SK-N-SH (cell line): Measurements from ENCODE around the gene KRT4. TPM values are rescaled to one million over a fixed set of nuclear protein-coding genes. Genes with fewer than 3 reads are reported as not detected.

Source experiments
- CTCF ChIA-PET: fragments of 300-600, 350-600 bp; formaldehyde crosslinking; extraction: SDS; loops from one replicate; lab custom pipeline; 2021; lab: Yijun Ruan, JAX
- POLR2A ChIA-PET: fragments of 350-600 bp; sonication (Branson Sonifier 250); formaldehyde crosslinking; extraction: SDS; loops from one replicate; lab custom pipeline; 2020; ENCODE audit warnings: antibody characterized with exemption, inconsistent platforms; lab: Yijun Ruan, JAX
- DNase-seq: peaks from one replicate; pipeline ENCODE4 v3.0.0; 2012
- H2AFZ ChIP-seq: fragments of 200-600 bp; sonication (generic); 2 replicates; pipeline ENCODE4 v1.8.1; 2016; ENCODE audit warnings: antibody characterized with exemption, mild to moderate bottlenecking, low read depth
- H3F3A ChIP-seq: fragments of 200-600 bp; sonication (generic); replicated peaks from 2 replicates; pipeline ENCODE3; 2016; ENCODE audit warnings: antibody characterized with exemption, mild to moderate bottlenecking; ENCODE audit not compliant: insufficient read depth
- H3K27ac ChIP-seq, 2 experiments: fragments of 200-500 bp in 1 of 2; fragments of 200-600 bp in 1 of 2; sonication (Bioruptor generic) in 1 of 2; sonication (generic), shearing (Covaris generic) in 1 of 2; 2 replicates each; pipeline versions ENCODE4 v1.5.1 to v1.6.1; 2014 to 2016; ENCODE audit warnings: low read depth in 2 of 2, inconsistent platforms in 1 of 2, low read length in 1 of 2, mild to moderate bottlenecking in 1 of 2, mixed read lengths in 1 of 2
- H3K27me3 ChIP-seq: fragments of 200-600 bp; sonication (generic), shearing (Covaris generic); 2 replicates; pipeline ENCODE4 v1.6.1; 2016; ENCODE audit warnings: mixed run types; ENCODE audit not compliant: insufficient read depth
- H3K36me3 ChIP-seq, 2 experiments: fragments of 200-500 bp in 1 of 2; fragments of 200-600 bp in 1 of 2; sonication (Bioruptor generic) in 1 of 2; sonication (generic) in 1 of 2; replicated peaks in 1 of 2; 2 replicates each; pipeline versions ENCODE3 to v1.5.1; 2014 to 2016; ENCODE audit warnings: low read length in 1 of 2, mild to moderate bottlenecking in 1 of 2; ENCODE audit not compliant: insufficient read depth in 2 of 2, control insufficient read depth in 1 of 2
- H3K4me1 ChIP-seq, 2 experiments: fragments of 200-500 bp in 1 of 2; fragments of 200-600 bp in 1 of 2; sonication (Bioruptor generic) in 1 of 2; sonication (generic), shearing (Covaris generic) in 1 of 2; 2 replicates each; pipeline versions ENCODE4 v1.5.1 to v1.6.1; 2014 to 2016; ENCODE audit warnings: low read depth in 1 of 2, low read length in 1 of 2, mixed run types in 1 of 2; ENCODE audit not compliant: insufficient read depth in 2 of 2, control insufficient read depth in 1 of 2
- H3K4me2 ChIP-seq: fragments of 200-600 bp; sonication (generic), shearing (Covaris generic); 2 replicates; pipeline ENCODE4 v1.6.1; 2017; ENCODE audit warnings: mixed run types
- H3K4me3 ChIP-seq, 2 experiments: fragments of 200-500 bp in 1 of 2; fragments of 200-600 bp in 1 of 2; sonication (Bioruptor generic) in 1 of 2; sonication (generic), shearing (Covaris generic) in 1 of 2; 2 replicates each; pipeline versions ENCODE4 v1.5.1 to v1.8.1; 2014 to 2016; ENCODE audit warnings: low read depth in 2 of 2, inconsistent platforms in 1 of 2, low read length in 1 of 2, mild to moderate bottlenecking in 1 of 2, mixed read lengths in 1 of 2, moderate library complexity in 1 of 2
- H3K79me2 ChIP-seq: fragments of 200-600 bp; sonication (generic); 2 replicates; pipeline ENCODE4 v1.8.1; 2017; ENCODE audit warnings: mild to moderate bottlenecking; ENCODE audit not compliant: insufficient read depth
- H3K9ac ChIP-seq: fragments of 200-600 bp; sonication (generic); 2 replicates; pipeline ENCODE4 v1.6.1; 2017; ENCODE audit warnings: mixed run types
- H3K9me2 ChIP-seq: fragments of 200-600 bp; sonication (generic); 2 replicates; pipeline ENCODE4 v1.6.1; 2017; ENCODE audit warnings: mixed run types
- H3K9me3 ChIP-seq: fragments of 200-600 bp; sonication (generic); 2 replicates; pipeline ENCODE4 v1.6.1; 2017; ENCODE audit warnings: mixed run types, mild to moderate bottlenecking, moderate library complexity
- H4K20me1 ChIP-seq: fragments of 200-600 bp; sonication (generic); 2 replicates; pipeline ENCODE4 v1.6.1; 2017; ENCODE audit warnings: mild to moderate bottlenecking, mixed run types; ENCODE audit not compliant: insufficient read depth
- ELF1 ChIP-seq: IDR thresholded peaks from 2 replicates; pipeline ENCODE4 v1.4.0; 2012
- EP300 ChIP-seq, 2 experiments: IDR thresholded peaks; 2 replicates each; pipeline versions ENCODE4 v1.4.0 to v1.6.1; 2012; ENCODE audit warnings: borderline replicate concordance in 1 of 2, low read depth in 1 of 2, low read length in 1 of 2
- EZH2phosphoT487 ChIP-seq: fragments of 200-600 bp; sonication (generic); IDR thresholded peaks from 2 replicates; pipeline ENCODE4 v1.6.1; 2017; ENCODE audit warnings: low read depth, mixed run types, mild to moderate bottlenecking, antibody characterized with exemption, moderate library complexity, borderline replicate concordance
- GABPA ChIP-seq: IDR thresholded peaks from 2 replicates; pipeline ENCODE4 v1.4.0; 2012; ENCODE audit warnings: low read depth, mild to moderate bottlenecking
- GATA2 ChIP-seq: sonication (generic); formaldehyde crosslinking; IDR thresholded peaks from 2 replicates; pipeline ENCODE4 v1.5.0; 2020; ENCODE audit warnings: mild to moderate bottlenecking, missing genetic modification reagents
- MXI1 ChIP-seq: IDR thresholded peaks from 2 replicates; pipeline ENCODE4 v1.6.1; 2012; ENCODE audit warnings: mild to moderate bottlenecking, low read depth, low read length, improper control_type of control experiment
- NRF1 ChIP-seq: IDR thresholded peaks from 2 replicates; pipeline ENCODE4 v1.6.1; 2012; ENCODE audit warnings: low read depth, mild to moderate bottlenecking, low read length
- RCOR1 ChIP-seq: fragments of 150-350 bp; IDR thresholded peaks from 2 replicates; pipeline ENCODE4 v1.6.1; 2017; ENCODE audit warnings: antibody characterized with exemption, low read length
- TAF1 ChIP-seq: IDR thresholded peaks from 2 replicates; pipeline ENCODE4 v1.6.1; 2012; ENCODE audit warnings: low read depth, mild to moderate bottlenecking, low read length, moderate library complexity, borderline replicate concordance
- TCF12 ChIP-seq: IDR thresholded peaks from 2 replicates; pipeline ENCODE4 v1.4.0; 2012
- YY1 ChIP-seq: IDR thresholded peaks from 2 replicates; pipeline ENCODE4 v1.4.0; 2012; ENCODE audit warnings: low read depth, mild to moderate bottlenecking
- WGBS: methylation state at CpG from one replicate; pipeline ENCODE4 v1.1.6; 2017; ENCODE audit warnings: low lambda C conversion rate; 5-methylcytosine and 5-hydroxymethylcytosine counted together
- polyA plus RNA-seq, 3 experiments: library from polyadenylated mRNA; depleted of rRNA; stranded (reverse); fragments of >200 nt; gene quantifications; 2 replicates each; pipeline ENCODE4 v1.2.3, GENCODE V29; 2012
- TF ChIP-seq, protein P1 (sequence below): fragments of 150-350 bp; IDR thresholded peaks from 2 replicates; pipeline ENCODE4 v1.6.1; 2017; ENCODE audit warnings: antibody characterized with exemption, low read length, low read depth, borderline replicate concordance
- TF ChIP-seq, protein P2 (sequence below): IDR thresholded peaks from 2 replicates; pipeline ENCODE4 v1.4.0; 2012; ENCODE audit warnings: low read depth, borderline replicate concordance
- TF ChIP-seq, protein P3 (sequence below): IDR thresholded peaks from 2 replicates; pipeline ENCODE4 v1.6.1; 2012; ENCODE audit warnings: mild to moderate bottlenecking, low read depth, low read length, moderate library complexity
- TF ChIP-seq, protein P4 (sequence below): IDR thresholded peaks from 2 replicates; pipeline ENCODE4 v1.4.0; 2012; ENCODE audit warnings: low read depth
- TF ChIP-seq, protein P5 (sequence below): IDR thresholded peaks from 2 replicates; pipeline ENCODE4; 2012
- TF ChIP-seq, protein P6 (sequence below): fragments of 150-350 bp; IDR thresholded peaks from 2 replicates; pipeline ENCODE4 v1.6.1; 2016; ENCODE audit warnings: mild to moderate bottlenecking, low read depth, low read length

Gene KRT4
- polyA plus RNA-seq, 1 of the 3 experiments (the other 2 are of a cell fraction) = not detected

DNA sequence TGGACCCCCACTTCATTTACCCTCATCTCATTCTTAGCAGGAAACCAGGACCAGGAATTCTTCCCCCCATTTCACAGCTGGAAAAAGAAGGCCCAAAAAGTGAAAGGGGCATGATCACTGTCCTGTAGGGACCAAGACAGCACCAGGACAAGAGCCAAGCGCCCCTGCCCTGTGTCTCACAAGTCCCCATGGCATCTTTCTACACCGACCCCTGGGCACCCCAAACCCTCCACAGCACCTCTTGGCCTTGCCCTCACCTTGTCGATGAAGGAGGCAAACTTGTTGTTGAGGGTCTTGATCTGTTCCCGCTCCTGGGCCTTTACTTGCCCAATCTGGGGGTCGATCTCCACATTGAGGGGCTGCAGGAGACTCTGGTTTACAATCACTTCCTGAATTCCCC lies 37.5 kb downstream of the KRT4 start:
- Histone ChIP-seq H3K4me3 (no peak overlapping the region), H3K36me3 (no peaks in the 10 kb centered on the region), H3K9me2 (no peaks in the 10 kb centered on the region), H3F3A (no peaks in the 10 kb centered on the region), H4K20me1 (no peaks in the 10 kb centered on the region), H3K4me1 (no peaks in the 10 kb centered on the region), H3K27me3 (peaks cover 53% of the 10 kb centered on the region), H3K9ac (no peak overlapping the region), H3K9me3 (no peaks in the 10 kb centered on the region), H3K79me2 (no peaks in the 10 kb centered on the region), H3K27ac (no peak overlapping the region), H3K4me2 (no peak overlapping the region), H2AFZ (no peak overlapping the region)
- POLR2A ChIA-PET = no interaction called here
- WGBS = 15% methylated on average over 5 of the region's 5 CpGs
- DNase-seq = no peak
- CTCF ChIA-PET = interaction anchor here (1.0 kb wide), 1 partner anchor 109 kb away, joined by 3 read pairs; no protein-coding TSS in a partner anchor
- TF ChIP-seq, protein P1, sequence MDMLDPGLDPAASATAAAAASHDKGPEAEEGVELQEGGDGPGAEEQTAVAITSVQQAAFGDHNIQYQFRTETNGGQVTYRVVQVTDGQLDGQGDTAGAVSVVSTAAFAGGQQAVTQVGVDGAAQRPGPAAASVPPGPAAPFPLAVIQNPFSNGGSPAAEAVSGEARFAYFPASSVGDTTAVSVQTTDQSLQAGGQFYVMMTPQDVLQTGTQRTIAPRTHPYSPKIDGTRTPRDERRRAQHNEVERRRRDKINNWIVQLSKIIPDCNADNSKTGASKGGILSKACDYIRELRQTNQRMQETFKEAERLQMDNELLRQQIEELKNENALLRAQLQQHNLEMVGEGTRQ = no peak
- no peak for TF ChIP-seq MXI1

DNA sequence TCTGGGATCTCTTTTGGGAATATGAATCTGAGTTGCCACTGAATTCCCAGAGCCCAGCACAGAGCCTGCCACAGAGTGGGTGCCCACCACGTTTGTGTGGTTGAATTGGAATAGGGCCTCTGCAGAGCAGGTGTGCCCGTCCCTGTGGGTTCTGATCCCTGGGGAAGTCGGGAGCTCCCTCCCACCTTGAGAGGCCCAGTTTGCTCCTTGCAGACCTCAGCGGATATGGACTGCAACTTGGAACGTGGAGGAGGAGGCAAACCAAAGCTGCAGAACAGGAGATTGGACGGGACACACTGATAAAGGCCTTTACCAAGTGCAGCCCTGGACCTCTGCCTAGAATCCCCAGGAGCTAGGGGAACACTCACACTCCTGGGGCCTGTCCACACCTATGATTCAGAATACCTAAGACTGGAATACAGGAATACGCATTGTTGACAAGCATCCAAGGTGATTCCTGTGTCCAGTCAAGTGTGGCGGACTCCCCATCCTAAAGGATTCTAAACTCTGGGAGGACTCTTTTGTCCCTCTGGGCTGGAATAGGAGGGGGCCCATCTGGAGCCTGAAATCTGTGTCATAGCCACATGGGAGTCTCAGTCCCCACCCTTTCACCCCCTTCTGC lies 39.2 kb downstream of the KRT4 start:
- no peak for TF ChIP-seq YY1
- TF ChIP-seq, protein P2, sequence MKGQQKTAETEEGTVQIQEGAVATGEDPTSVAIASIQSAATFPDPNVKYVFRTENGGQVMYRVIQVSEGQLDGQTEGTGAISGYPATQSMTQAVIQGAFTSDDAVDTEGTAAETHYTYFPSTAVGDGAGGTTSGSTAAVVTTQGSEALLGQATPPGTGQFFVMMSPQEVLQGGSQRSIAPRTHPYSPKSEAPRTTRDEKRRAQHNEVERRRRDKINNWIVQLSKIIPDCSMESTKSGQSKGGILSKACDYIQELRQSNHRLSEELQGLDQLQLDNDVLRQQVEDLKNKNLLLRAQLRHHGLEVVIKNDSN = no peak
- TF ChIP-seq GATA2 = no peak
- no peak for TF ChIP-seq RCOR1
- TF ChIP-seq NRF1 = no peak
- TF ChIP-seq, protein P3, sequence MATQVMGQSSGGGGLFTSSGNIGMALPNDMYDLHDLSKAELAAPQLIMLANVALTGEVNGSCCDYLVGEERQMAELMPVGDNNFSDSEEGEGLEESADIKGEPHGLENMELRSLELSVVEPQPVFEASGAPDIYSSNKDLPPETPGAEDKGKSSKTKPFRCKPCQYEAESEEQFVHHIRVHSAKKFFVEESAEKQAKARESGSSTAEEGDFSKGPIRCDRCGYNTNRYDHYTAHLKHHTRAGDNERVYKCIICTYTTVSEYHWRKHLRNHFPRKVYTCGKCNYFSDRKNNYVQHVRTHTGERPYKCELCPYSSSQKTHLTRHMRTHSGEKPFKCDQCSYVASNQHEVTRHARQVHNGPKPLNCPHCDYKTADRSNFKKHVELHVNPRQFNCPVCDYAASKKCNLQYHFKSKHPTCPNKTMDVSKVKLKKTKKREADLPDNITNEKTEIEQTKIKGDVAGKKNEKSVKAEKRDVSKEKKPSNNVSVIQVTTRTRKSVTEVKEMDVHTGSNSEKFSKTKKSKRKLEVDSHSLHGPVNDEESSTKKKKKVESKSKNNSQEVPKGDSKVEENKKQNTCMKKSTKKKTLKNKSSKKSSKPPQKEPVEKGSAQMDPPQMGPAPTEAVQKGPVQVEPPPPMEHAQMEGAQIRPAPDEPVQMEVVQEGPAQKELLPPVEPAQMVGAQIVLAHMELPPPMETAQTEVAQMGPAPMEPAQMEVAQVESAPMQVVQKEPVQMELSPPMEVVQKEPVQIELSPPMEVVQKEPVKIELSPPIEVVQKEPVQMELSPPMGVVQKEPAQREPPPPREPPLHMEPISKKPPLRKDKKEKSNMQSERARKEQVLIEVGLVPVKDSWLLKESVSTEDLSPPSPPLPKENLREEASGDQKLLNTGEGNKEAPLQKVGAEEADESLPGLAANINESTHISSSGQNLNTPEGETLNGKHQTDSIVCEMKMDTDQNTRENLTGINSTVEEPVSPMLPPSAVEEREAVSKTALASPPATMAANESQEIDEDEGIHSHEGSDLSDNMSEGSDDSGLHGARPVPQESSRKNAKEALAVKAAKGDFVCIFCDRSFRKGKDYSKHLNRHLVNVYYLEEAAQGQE = no peak
- no peak for TF ChIP-seq TCF12
- TF ChIP-seq, protein P4, sequence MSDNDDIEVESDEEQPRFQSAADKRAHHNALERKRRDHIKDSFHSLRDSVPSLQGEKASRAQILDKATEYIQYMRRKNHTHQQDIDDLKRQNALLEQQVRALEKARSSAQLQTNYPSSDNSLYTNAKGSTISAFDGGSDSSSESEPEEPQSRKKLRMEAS = no peak
- TF ChIP-seq EZH2phosphoT487 = no peak
- TF ChIP-seq EP300 (IDR thresholded peaks at IDR 0.05; ENCODE audit: borderline replicate concordance in 1 of 2, low read depth in 1 of 2, low read length in 1 of 2) = no peak
- TF ChIP-seq, protein P5, sequence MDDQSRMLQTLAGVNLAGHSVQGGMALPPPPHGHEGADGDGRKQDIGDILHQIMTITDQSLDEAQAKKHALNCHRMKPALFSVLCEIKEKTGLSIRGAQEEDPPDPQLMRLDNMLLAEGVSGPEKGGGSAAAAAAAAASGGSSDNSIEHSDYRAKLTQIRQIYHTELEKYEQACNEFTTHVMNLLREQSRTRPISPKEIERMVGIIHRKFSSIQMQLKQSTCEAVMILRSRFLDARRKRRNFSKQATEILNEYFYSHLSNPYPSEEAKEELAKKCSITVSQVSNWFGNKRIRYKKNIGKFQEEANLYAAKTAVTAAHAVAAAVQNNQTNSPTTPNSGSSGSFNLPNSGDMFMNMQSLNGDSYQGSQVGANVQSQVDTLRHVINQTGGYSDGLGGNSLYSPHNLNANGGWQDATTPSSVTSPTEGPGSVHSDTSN = no peak
- TF ChIP-seq ELF1 = no peak
- TF ChIP-seq, protein P6, sequence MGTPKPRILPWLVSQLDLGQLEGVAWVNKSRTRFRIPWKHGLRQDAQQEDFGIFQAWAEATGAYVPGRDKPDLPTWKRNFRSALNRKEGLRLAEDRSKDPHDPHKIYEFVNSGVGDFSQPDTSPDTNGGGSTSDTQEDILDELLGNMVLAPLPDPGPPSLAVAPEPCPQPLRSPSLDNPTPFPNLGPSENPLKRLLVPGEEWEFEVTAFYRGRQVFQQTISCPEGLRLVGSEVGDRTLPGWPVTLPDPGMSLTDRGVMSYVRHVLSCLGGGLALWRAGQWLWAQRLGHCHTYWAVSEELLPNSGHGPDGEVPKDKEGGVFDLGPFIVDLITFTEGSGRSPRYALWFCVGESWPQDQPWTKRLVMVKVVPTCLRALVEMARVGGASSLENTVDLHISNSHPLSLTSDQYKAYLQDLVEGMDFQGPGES = no peak
- TF ChIP-seq GABPA = no peak
- TF ChIP-seq TAF1 = no peak
- Histone ChIP-seq H3K9me2 (no peaks in the 10 kb centered on the region), H3K9ac (no peak overlapping the region), H3K27ac (no peak overlapping the region), H4K20me1 (no peaks in the 10 kb centered on the region), H3K4me3 (no peak overlapping the region), H3K36me3 (no peaks in the 10 kb centered on the region), H3K79me2 (no peaks in the 10 kb centered on the region), H3K27me3 (peaks cover 54% of the 10 kb centered on the region), H3K4me2 (no peak overlapping the region), H3K9me3 (no peaks in the 10 kb centered on the region), H2AFZ (no peak overlapping the region), H3K4me1 (no peaks in the 10 kb centered on the region), H3F3A (no peaks in the 10 kb centered on the region)
- WGBS = 28% methylated on average over 7 of the region's 8 CpGs
- no peak for DNase-seq
- POLR2A ChIA-PET = no interaction called here
- CTCF ChIA-PET = interaction anchor here (1.2 kb wide), 1 partner anchor 10 kb away, joined by 3 read pairs; no protein-coding TSS in a partner anchor
